Brain microvascular endothelial cell (primary cell): Measurements from ENCODE around the gene ERI3.
A peak's percentile ranks its signal among the peaks of the same experiment; 100 is the strongest.

Experiments
- DNase-seq: peaks from one replicate; pipeline ENCODE4 v3.0.0-alpha.2; 2020
- H3K27ac ChIP-seq: fragments of 250-450 bp; sonication (Bioruptor Pico); 2 replicates; pipeline ENCODE4 v1.5.1; 2020; ENCODE audit warnings: mild to moderate bottlenecking, moderate library complexity
- H3K27me3 ChIP-seq: fragments of 250-450 bp; sonication (Bioruptor Pico); replicated peaks from 2 replicates; pipeline ENCODE4 v1.5.1; 2020; ENCODE audit warnings: mild to moderate bottlenecking
- H3K36me3 ChIP-seq: fragments of 250-450 bp; sonication (Bioruptor Pico); replicated peaks from 2 replicates; pipeline ENCODE4 v1.5.1; 2020; ENCODE audit warnings: mild to moderate bottlenecking
- H3K4me3 ChIP-seq: 2 replicates; pipeline ENCODE4 v1.5.1; 2011; ENCODE audit warnings: low read depth, mild to moderate bottlenecking, control low read depth, low read length, moderate library complexity
- CTCF ChIP-seq: IDR thresholded peaks from 2 replicates; pipeline ENCODE4 v1.5.1; 2011; ENCODE audit warnings: low read depth, mild to moderate bottlenecking, moderate library complexity, low read length, control low read depth, inconsistent platforms; ENCODE audit errors: missing control alignments
- in situ Hi-C: cut with HindIII; loops from 2 replicates; pipeline ENCODE4 v1.10.0; 2017; ENCODE audit warnings: low sequenced_read_pairs, low pct_ligation_motif_present

Gene ERI3

DNA sequence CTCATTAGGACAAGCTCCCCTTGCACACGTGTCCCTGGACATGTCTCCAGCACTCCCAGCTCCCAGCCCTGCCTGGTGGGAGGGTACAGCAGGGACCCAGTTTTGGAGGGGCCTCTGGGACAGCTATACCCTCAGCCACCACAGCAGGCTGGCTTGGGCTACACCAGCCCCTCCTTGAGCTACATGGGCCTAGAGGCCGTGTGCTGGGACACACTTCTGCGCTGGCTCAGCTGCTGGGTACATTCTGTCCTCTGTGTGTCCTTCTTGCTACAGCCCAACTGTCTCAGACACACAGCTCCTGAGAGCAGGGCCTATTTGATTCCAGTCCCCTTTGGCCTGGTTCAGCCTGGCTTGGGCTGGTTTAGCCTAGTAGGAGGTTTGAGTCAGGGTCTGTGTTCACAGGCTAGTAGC is 115.1 kb downstream of the ERI3 start:
- H3K27ac ChIP-seq: no peak overlapping the region
- no peak for TF ChIP-seq CTCF
- H3K27me3 ChIP-seq: no peaks in the 10 kb centered on the region
- no peak overlapping the region for H3K4me3 ChIP-seq
- in situ Hi-C loops: no loop called here
- no peak for DNase-seq
- no peaks in the 10 kb centered on the region for H3K36me3 ChIP-seq

GRCh38 chr1:44239331-44239960 is 115.6 kb downstream of the ERI3 start:
- Histone ChIP-seq H3K4me3 (no peak overlapping the region), H3K27me3 (no peaks in the 10 kb centered on the region), H3K27ac (no peak overlapping the region), H3K36me3 (no peaks in the 10 kb centered on the region)
- TF ChIP-seq CTCF: peak; percentile 60
- in situ Hi-C loops: no loop called here
- DNase-seq: peak; percentile 60

- Histone ChIP-seq H3K4me3 (no peak overlapping the region), H3K27ac (no peak overlapping the region), H3K36me3 (no peaks in the 10 kb centered on the region), H3K27me3 (no peaks in the 10 kb centered on the region)
- no peak for DNase-seq
- no peak for TF ChIP-seq CTCF
- in situ Hi-C loops: no loop called here
Measured at GRCh38 chr1:44238660-44239059, 116.4 kb downstream of the ERI3 start.

DNA sequence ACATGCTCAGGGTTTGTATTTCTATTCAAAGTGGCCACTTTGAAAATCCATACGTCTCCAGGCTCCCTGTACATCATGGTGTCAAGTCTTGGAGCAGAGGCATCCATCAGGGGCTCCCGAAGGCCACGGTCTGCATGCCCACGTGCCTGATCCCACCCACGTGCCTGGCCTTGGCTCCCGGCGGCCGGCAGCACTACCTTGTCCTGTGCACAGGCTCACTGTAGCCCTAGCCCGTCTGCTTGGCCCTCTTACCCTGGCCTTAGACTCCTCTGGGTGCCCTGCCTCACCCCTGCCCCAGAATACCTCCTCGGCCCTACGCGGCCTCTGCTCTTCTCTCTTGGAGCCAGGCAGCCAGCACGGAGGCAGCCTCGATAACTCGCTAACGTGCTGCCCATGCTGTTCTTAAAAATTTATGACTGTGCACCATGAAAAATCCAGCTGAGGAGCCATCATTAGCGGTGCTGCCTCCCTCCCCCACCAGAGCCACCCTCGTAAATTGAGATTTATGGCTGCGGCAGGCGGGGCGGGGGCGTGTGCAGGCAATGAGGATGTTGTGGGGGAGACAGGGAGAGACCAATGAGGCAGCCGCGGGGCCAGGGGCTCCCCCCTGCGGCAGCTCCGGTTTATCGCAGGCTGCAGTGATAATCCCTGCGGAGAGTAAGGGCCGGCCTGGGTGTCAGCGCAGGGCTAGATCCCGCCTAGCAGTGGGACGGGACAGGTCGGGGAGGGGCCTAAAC is 117.2 kb downstream of the ERI3 start:
- no peak overlapping the region for H3K4me3 ChIP-seq
- H3K36me3 ChIP-seq: no peaks in the 10 kb centered on the region
- DNase-seq: peak; percentile 18
- peak; percentile 82 for TF ChIP-seq CTCF
- H3K27me3 ChIP-seq: no peaks in the 10 kb centered on the region
- H3K27ac ChIP-seq: no peak overlapping the region
- in situ Hi-C loops: no loop called here

DNA sequence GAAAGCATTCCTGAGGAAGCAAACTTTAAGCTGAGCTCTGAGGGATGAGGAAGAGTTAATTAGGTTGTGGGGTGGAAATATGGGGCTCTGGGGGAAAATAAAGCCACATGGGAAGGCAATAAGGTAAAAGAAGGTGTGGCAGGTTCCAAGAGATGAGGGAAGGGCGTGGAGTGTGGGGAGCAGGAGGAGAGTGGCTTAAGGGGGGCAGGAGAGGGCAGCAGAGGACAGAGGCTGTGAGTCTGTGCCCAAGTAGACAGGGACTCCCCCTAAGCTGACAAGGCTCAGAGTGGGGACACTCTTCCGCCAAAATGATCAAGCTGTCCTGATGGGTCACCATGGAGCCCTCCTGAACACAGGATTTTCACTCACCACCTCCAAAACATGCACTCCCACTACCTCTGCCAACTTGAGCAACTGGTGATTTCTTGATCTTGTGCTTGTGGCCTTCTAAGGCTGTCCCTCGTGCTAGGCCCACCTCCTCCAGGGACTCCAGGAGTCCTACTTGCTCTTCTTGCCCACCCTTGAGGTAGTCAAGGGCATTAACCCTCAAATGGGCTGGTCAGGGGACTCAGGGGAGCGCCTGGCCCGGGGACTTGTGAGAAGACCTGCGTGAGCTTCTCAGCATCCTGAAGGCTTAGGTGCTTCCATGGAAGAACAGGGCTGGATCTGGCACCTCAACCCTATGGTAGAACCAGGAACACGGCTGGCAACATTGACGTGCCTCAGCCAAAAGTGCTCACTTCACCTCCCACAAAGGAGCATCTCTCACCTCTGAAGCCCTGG is 118.4 kb downstream of the ERI3 start:
- TF ChIP-seq CTCF: no peak
- no peak overlapping the region for H3K4me3 ChIP-seq
- H3K27me3 ChIP-seq: no peaks in the 10 kb centered on the region
- in situ Hi-C loops: no loop called here
- H3K27ac ChIP-seq: no peak overlapping the region
- H3K36me3 ChIP-seq: no peaks in the 10 kb centered on the region
- DNase-seq: no peak
